Hepatocyte (in vitro differentiated cells): ENCODE results near the gene SPINK1. TPM values are rescaled to one million over a fixed set of nuclear protein-coding genes. Genes with fewer than 3 reads are reported as not detected.

Experiments
- DNase-seq: peaks from one replicate; pipeline ENCODE4 v3.0.0-alpha.2; 2016; ENCODE audit warnings: low spot score
- H2AFZ ChIP-seq: fragments of 200-600 bp; sonication (generic); 2 replicates; pipeline ENCODE4 v1.6.0; 2016; ENCODE audit warnings: antibody characterized with exemption, mild to moderate bottlenecking
- H3K27ac ChIP-seq: fragments of 200-600 bp; sonication (generic); 2 replicates; pipeline ENCODE4 v1.5.1; 2016; ENCODE audit warnings: mild to moderate bottlenecking
- H3K27me3 ChIP-seq: fragments of 200-600 bp; sonication (generic); 2 replicates; pipeline ENCODE4 v1.6.1; 2016
- H3K36me3 ChIP-seq: fragments of 200-600 bp; sonication (generic); replicated peaks from 2 replicates; pipeline ENCODE4 v1.5.1; 2016; ENCODE audit warnings: low read depth; ENCODE audit not compliant: insufficient read depth
- H3K4me1 ChIP-seq: fragments of 200-600 bp; sonication (generic); 2 replicates; pipeline ENCODE4 v1.5.1; 2016; ENCODE audit warnings: mild to moderate bottlenecking, moderate library complexity; ENCODE audit not compliant: insufficient read depth
- H3K4me2 ChIP-seq: fragments of 200-600 bp; sonication (generic); 2 replicates; pipeline ENCODE4 v1.6.0; 2016
- H3K4me3 ChIP-seq: fragments of 200-600 bp; sonication (generic); 2 replicates; pipeline ENCODE4 v1.5.1; 2016; ENCODE audit warnings: mild to moderate bottlenecking
- H3K79me2 ChIP-seq: fragments of 200-600 bp; sonication (generic); 2 replicates; pipeline ENCODE4 v1.6.0; 2017; ENCODE audit warnings: mild to moderate bottlenecking
- H3K9me2 ChIP-seq: fragments of 200-600 bp; sonication (generic); replicated peaks from 2 replicates; pipeline ENCODE4 v1.6.0; 2017; ENCODE audit warnings: mild to moderate bottlenecking; ENCODE audit not compliant: insufficient read depth
- H3K9me3 ChIP-seq: fragments of 200-600 bp; sonication (generic); 2 replicates; pipeline ENCODE4 v1.5.1; 2016; ENCODE audit warnings: low read depth, mild to moderate bottlenecking
- H4K20me1 ChIP-seq: fragments of 200-600 bp; sonication (generic); 2 replicates; pipeline ENCODE4 v1.6.0; 2016; ENCODE audit warnings: mild to moderate bottlenecking; ENCODE audit not compliant: insufficient read depth, poor library complexity, severe bottlenecking
- CTCF ChIP-seq: fragments of 200-600 bp; sonication (generic); IDR thresholded peaks from 2 replicates; pipeline ENCODE4 v1.5.1; 2016; ENCODE audit warnings: antibody characterized with exemption, mild to moderate bottlenecking; ENCODE audit not compliant: poor library complexity
- EZH2 ChIP-seq: fragments of 200-600 bp; sonication (generic); IDR thresholded peaks from 2 replicates; pipeline ENCODE4 v1.6.1; 2016; ENCODE audit warnings: antibody characterized with exemption, mild to moderate bottlenecking, borderline replicate concordance
- EZH2phosphoT487 ChIP-seq: fragments of 200-600 bp; sonication (generic); IDR thresholded peaks from one replicate; pipeline ENCODE4 v1.6.1; 2018; ENCODE audit warnings: antibody characterized with exemption, mild to moderate bottlenecking, low read depth, moderate library complexity; ENCODE audit not compliant: unreplicated experiment, severe bottlenecking
- WGBS: methylation state at CpG from one replicate; pipeline ENCODE4 v1.1.6; 2016; ENCODE audit warnings: low lambda C conversion rate; ENCODE audit errors: missing lambda C conversion rate; 5-methylcytosine and 5-hydroxymethylcytosine counted together
- polyA plus RNA-seq: library from polyadenylated mRNA; unstranded; fragments of >200 nt; fragmentation: Nextera tagmentation; extraction: Ambion mirVana; gene quantifications from 2 replicates; pipeline ENCODE4 v1.2.1, GENCODE V29; 2016
- total RNA-seq: library from RNA; depleted of rRNA; stranded (reverse); fragments of >200 nt; gene quantifications from 2 replicates; pipeline ENCODE4 v1.2.3, GENCODE V29; 2014

SPINK1 gene
- total and polyA plus RNA-seq, 2 experiments from 2014 or later, result 1,467 to 2,947 TPM

- no peaks in the 10 kb centered on the region for H3K79me2 ChIP-seq
- no peaks in the 10 kb centered on the region for H4K20me1 ChIP-seq
- H3K4me1 ChIP-seq, result peaks cover 6% of the 10 kb centered on the region
- H3K27ac ChIP-seq, result no peak overlapping the region
- H3K9me2 ChIP-seq, result no peaks in the 10 kb centered on the region
- no peaks in the 10 kb centered on the region for H3K36me3 ChIP-seq
- DNase-seq, result no peak
- TF ChIP-seq EZH2phosphoT487 (no peak), CTCF (no peak)
- no peaks in the 10 kb centered on the region for H3K9me3 ChIP-seq
- H3K4me2 ChIP-seq, result no peak overlapping the region
- H3K27me3 ChIP-seq, result peaks cover 3% of the 10 kb centered on the region
- no peak overlapping the region for H3K4me3 ChIP-seq
- no peak overlapping the region for H2AFZ ChIP-seq
Observed at GRCh38 chr5:147856801-147857200, 25.3 kb upstream of the SPINK1 start.

- Histone ChIP-seq H3K27me3 (peaks cover 3% of the 10 kb centered on the region), H3K4me2 (no peak overlapping the region), H3K9me3 (no peaks in the 10 kb centered on the region), H2AFZ (no peak overlapping the region), H3K36me3 (no peaks in the 10 kb centered on the region), H3K27ac (no peak overlapping the region), H3K9me2 (no peaks in the 10 kb centered on the region), H3K4me3 (no peak overlapping the region), H3K79me2 (no peaks in the 10 kb centered on the region), H3K4me1 (peaks cover under 1% of the 10 kb centered on the region), H4K20me1 (no peaks in the 10 kb centered on the region)
- 57% methylated on average over 4 of the region's 4 CpGs for WGBS
- TF ChIP-seq CTCF (no peak), EZH2phosphoT487 (no peak), EZH2 (no peak)
- no peak for DNase-seq
Observed at GRCh38 chr5:147855774-147856069, 24.3 kb upstream of the SPINK1 start.

GRCh38 chr5:147854894-147855773 lies 23.7 kb upstream of the SPINK1 start:
- no peaks in the 10 kb centered on the region for H4K20me1 ChIP-seq
- no peaks in the 10 kb centered on the region for H3K36me3 ChIP-seq
- H3K4me1 ChIP-seq, result no peaks in the 10 kb centered on the region
- no peak overlapping the region for H3K4me2 ChIP-seq
- peaks cover 3% of the 10 kb centered on the region for H3K27me3 ChIP-seq
- H3K27ac ChIP-seq, result no peak overlapping the region
- no peak overlapping the region for H2AFZ ChIP-seq
- WGBS, result 76% methylated on average over 11 of the region's 11 CpGs
- H3K4me3 ChIP-seq, result no peak overlapping the region
- H3K9me3 ChIP-seq, result no peaks in the 10 kb centered on the region
- TF ChIP-seq CTCF (no peak), EZH2phosphoT487 (no peak), EZH2 (no peak)
- DNase-seq, result no peak
- H3K9me2 ChIP-seq, result no peaks in the 10 kb centered on the region
- H3K79me2 ChIP-seq, result no peaks in the 10 kb centered on the region
